OCI-LY7 (cell line): ENCODE results near the gene MEIOB. TPM values are rescaled to one million over a fixed set of nuclear protein-coding genes. Genes with fewer than 3 reads are reported as not detected.

ENCODE experiments used
- BruUV-seq: library from RNA; stranded (reverse); fragments of 400-500 nt; replicated peaks from 2 replicates; lab custom pipeline; 2021; lab: Mats Ljungman, UMichigan
- CTCF ChIA-PET: fragments of 300-600 bp; sonication (Branson Sonifier 250); formaldehyde crosslinking; loops from one replicate; lab custom pipeline; 2022; ENCODE audit warnings: antibody characterized with exemption; ENCODE audit not compliant: unreplicated experiment; lab: Charles Lee
- POLR2A ChIA-PET: fragments of 300-600 bp; sonication (Branson Sonifier 250); formaldehyde crosslinking; loops from one replicate; lab custom pipeline; 2022; ENCODE audit warnings: antibody characterized with exemption; lab: Charles Lee
- DNase-seq: peaks from one replicate; pipeline ENCODE4 v3.0.0-alpha.2; 2015; ENCODE audit warnings: low spot score
- H2AFZ ChIP-seq: fragments of 200-600 bp; sonication (generic), shearing (Covaris generic); 2 replicates; pipeline ENCODE4 v1.6.1; 2014; ENCODE audit warnings: mild to moderate bottlenecking, antibody characterized with exemption, low read length, moderate library complexity
- H3K27ac ChIP-seq: fragments of 200-600 bp; sonication (generic); 2 replicates; pipeline ENCODE4 v1.5.1; 2014; ENCODE audit warnings: mixed run types, low read depth, mild to moderate bottlenecking, moderate library complexity, low read length, inconsistent platforms; ENCODE audit not compliant: poor library complexity, severe bottlenecking
- H3K36me3 ChIP-seq: fragments of 200-600 bp; sonication (generic); 2 replicates; pipeline ENCODE4 v1.6.1; 2014; ENCODE audit warnings: mild to moderate bottlenecking, antibody characterized with exemption, low read length, moderate library complexity, mixed read lengths; ENCODE audit not compliant: insufficient read depth
- H3K4me1 ChIP-seq: fragments of 200-600 bp; sonication (generic); 2 replicates; pipeline ENCODE4 v1.5.1; 2014; ENCODE audit warnings: mild to moderate bottlenecking, low read length; ENCODE audit not compliant: insufficient read depth, poor library complexity, severe bottlenecking
- H3K4me2 ChIP-seq: fragments of 200-600 bp; sonication (generic); 2 replicates; pipeline ENCODE4 v1.6.1; 2014; ENCODE audit warnings: mild to moderate bottlenecking, low read length
- H3K4me3 ChIP-seq: fragments of 200-600 bp; sonication (generic); 2 replicates; pipeline ENCODE4 v1.5.1; 2014; ENCODE audit warnings: mild to moderate bottlenecking, low read depth, low read length; ENCODE audit not compliant: poor library complexity, severe bottlenecking
- H3K79me2 ChIP-seq: fragments of 200-600 bp; sonication (generic); 2 replicates; pipeline ENCODE4 v1.6.1; 2016; ENCODE audit warnings: low read depth, mild to moderate bottlenecking, low read length, moderate library complexity, mixed read lengths; ENCODE audit not compliant: insufficient read depth
- H3K9me2 ChIP-seq: fragments of 200-600 bp; sonication (generic); 2 replicates; pipeline ENCODE4 v1.6.1; 2016; ENCODE audit warnings: mild to moderate bottlenecking, low read length, mixed read lengths; ENCODE audit not compliant: insufficient read depth
- H3K9me3 ChIP-seq: fragments of 200-600 bp; sonication (generic); 2 replicates; pipeline ENCODE4 v1.6.1; 2014; ENCODE audit warnings: mild to moderate bottlenecking, mixed run types, low read length, mixed read lengths
- H4K20me1 ChIP-seq: fragments of 200-600 bp; sonication (generic); 2 replicates; pipeline ENCODE4 v1.6.1; 2014; ENCODE audit warnings: mild to moderate bottlenecking, antibody characterized with exemption, low read length, moderate library complexity, mixed read lengths; ENCODE audit not compliant: insufficient read depth
- CTCF ChIP-seq: fragments of 200-600 bp; sonication (generic); conservative IDR thresholded peaks from 2 replicates; pipeline ENCODE4 v1.5.1; 2014; ENCODE audit warnings: mild to moderate bottlenecking, antibody characterized with exemption, low read length, moderate library complexity, mixed read lengths
- EZH2phosphoT487 ChIP-seq: fragments of 200-600 bp; sonication (generic); IDR thresholded peaks from 2 replicates; pipeline ENCODE4 v1.6.1; 2018; ENCODE audit warnings: low read depth, borderline replicate concordance, mild to moderate bottlenecking, mixed run types, antibody characterized with exemption, low read length, moderate library complexity, mixed read lengths
- intact Hi-C: fragments of 100-400 bp; cut with micrococcal nuclease; formaldehyde crosslinking; loops from one replicate; pipeline ENCODE4 v1.10.0; 2022; ENCODE audit not compliant: unreplicated experiment
- total RNA-seq, 2 experiments: library from RNA; depleted of rRNA in 1 of 2; stranded (reverse); fragments of >200 nt in 1 of 2; shearing (Covaris generic) in 1 of 2; gene quantifications; 2 replicates each; pipeline ENCODE4 v1.2.3, GENCODE V29; 2014 to 2022

MEIOB gene
- total RNA-seq, 2 experiments from 2014 or later: not detected

GRCh38 chr16:1878256-1878655, 6.3 kb upstream of the MEIOB start:
- intact Hi-C loops: no loop called here
- Histone ChIP-seq H3K27ac (no peak overlapping the region), H3K4me1 (no peaks in the 10 kb centered on the region), H4K20me1 (no peaks in the 10 kb centered on the region), H3K79me2 (no peaks in the 10 kb centered on the region), H3K36me3 (no peaks in the 10 kb centered on the region), H3K9me3 (no peaks in the 10 kb centered on the region), H3K4me2 (no peak overlapping the region), H3K9me2 (no peaks in the 10 kb centered on the region), H3K4me3 (no peak overlapping the region), H2AFZ (no peak overlapping the region)
- no peak for DNase-seq
- CTCF ChIA-PET: no interaction called here
- no TSS peak for BruUV-seq
- POLR2A ChIA-PET: no interaction called here
- TF ChIP-seq CTCF (no peak), EZH2phosphoT487 (no peak)

- no peaks in the 10 kb centered on the region for H3K9me2 ChIP-seq
- ChIA-PET CTCF (no interaction called here), POLR2A (no interaction called here)
- no peaks in the 10 kb centered on the region for H4K20me1 ChIP-seq
- H3K4me1 ChIP-seq: no peaks in the 10 kb centered on the region
- H3K9me3 ChIP-seq: no peaks in the 10 kb centered on the region
- no peak overlapping the region for H3K27ac ChIP-seq
- intact Hi-C loops: no loop called here
- no TSS peak for BruUV-seq
- no peak overlapping the region for H2AFZ ChIP-seq
- H3K4me3 ChIP-seq: no peak overlapping the region
- H3K79me2 ChIP-seq: no peaks in the 10 kb centered on the region
- no peaks in the 10 kb centered on the region for H3K36me3 ChIP-seq
- TF ChIP-seq EZH2phosphoT487: no peak
- TF ChIP-seq CTCF: no peak
- no peak overlapping the region for H3K4me2 ChIP-seq
- DNase-seq: no peak
Observed at GRCh38 chr16:1877804-1878203, 5.8 kb upstream of the MEIOB start.

GRCh38 chr16:1877089-1877488, 5.1 kb upstream of the MEIOB start:
- Histone ChIP-seq H3K9me2 (no peaks in the 10 kb centered on the region), H3K4me2 (no peak overlapping the region), H3K4me1 (no peaks in the 10 kb centered on the region), H4K20me1 (no peaks in the 10 kb centered on the region), H3K4me3 (no peak overlapping the region), H3K79me2 (no peaks in the 10 kb centered on the region), H3K9me3 (no peaks in the 10 kb centered on the region), H2AFZ (no peak overlapping the region), H3K36me3 (no peaks in the 10 kb centered on the region), H3K27ac (no peak overlapping the region)
- intact Hi-C loops: no loop called here
- BruUV-seq: no TSS peak
- TF ChIP-seq EZH2phosphoT487: no peak
- no peak for TF ChIP-seq CTCF
- no peak for DNase-seq
- ChIA-PET POLR2A (no interaction called here), CTCF (no interaction called here)
